ENCODE data around the gene KRTAP10-1. TPM values are rescaled to one million over a fixed set of nuclear protein-coding genes. Genes with fewer than 3 reads are reported as not detected.
"Not testable (repeated sequence)": the region's sequence is repeated elsewhere in the genome, so short reads cannot be mapped to it uniquely, and the experiment has no call there.

KRTAP10-1 gene
- total RNA-seq, 2 experiments from 2014 or later = not detected

DNA sequence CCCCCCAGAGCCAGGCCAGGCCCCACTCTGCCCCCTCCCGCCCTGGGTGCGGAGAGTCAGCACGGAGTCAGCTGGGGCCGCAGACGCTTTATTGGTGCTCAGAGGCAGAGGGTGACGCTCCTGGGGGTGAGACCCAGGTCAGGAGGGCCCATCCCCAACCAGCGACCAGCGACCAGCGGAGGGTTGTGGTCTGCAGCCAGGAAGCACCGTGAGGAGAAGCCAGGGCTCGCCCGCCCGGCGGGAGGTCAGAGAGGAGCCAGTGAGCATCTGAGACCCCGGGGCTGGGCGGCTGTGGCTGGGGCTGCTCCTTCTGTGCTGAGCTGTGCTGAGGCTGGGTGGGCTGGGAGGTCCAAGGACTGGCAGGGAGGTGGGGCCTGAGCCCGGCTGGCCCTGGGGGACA, 10.3 kb upstream of the KRTAP10-1 start:
- Mint-ChIP-seq H3K9me3 (peaks cover 21% of the 10 kb centered on the region), H3K36me3 (ENCODE audit: low read depth) (peaks cover 15% of the 10 kb centered on the region), H3K4me1 (ENCODE audit: low read depth) (peaks cover 25% of the 10 kb centered on the region)
- not testable (repeated sequence) for H3K27ac Mint-ChIP-seq; DNase-seq; H3K27me3 Mint-ChIP-seq (ENCODE audit: low read depth); H3K4me3 Mint-ChIP-seq
- CTCF ChIA-PET = interaction anchor here (0.6 kb wide), 1 partner anchor 213 kb away, joined by 3 read pairs; no protein-coding TSS in a partner anchor
- intact Hi-C loops (cut with micrococcal nuclease) = loop anchor here (2.0 kb wide), 1 partner anchor 79 kb away; no protein-coding TSS in a partner anchor

DNA sequence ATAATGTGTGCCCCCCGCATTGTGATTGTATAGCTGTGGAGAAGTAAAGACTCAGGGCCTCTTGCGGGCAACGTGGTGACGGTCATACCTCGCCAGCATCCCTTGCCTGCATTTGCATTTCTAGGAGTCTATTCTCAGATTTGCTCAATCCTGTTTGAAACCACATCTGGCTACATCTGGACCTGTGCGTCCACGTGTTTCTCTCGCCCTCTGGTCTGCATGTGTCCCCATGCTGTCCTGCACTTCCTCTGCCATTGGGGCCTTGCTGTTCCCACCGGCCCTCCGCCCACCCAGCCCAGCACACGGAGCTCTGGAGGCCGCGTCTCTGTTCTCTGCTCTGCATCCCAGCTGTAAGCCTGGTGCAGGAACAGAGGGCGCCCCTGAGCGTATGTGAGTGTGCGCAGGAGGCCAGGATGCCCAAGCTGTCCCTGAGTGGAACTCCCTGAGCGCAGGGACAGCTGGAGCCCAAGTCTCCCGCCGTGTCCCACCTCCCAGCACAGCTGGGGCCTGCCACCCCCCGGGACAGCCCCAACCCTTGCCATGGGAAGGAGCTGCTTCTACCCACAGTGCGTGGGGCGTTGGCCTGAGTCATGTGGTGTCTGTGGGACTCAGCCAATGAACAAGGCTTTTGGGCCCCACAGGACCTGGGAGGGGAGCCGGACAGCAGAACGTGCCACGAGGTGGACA, 9.7 kb upstream of the KRTAP10-1 start:
- DNase-seq = no peak
- peaks cover 20% of the 10 kb centered on the region for H3K9me3 Mint-ChIP-seq
- peaks cover 15% of the 10 kb centered on the region for H3K36me3 Mint-ChIP-seq (ENCODE audit: low read depth)
- peaks cover 25% of the 10 kb centered on the region for H3K4me1 Mint-ChIP-seq (ENCODE audit: low read depth)
- no peaks in the 10 kb centered on the region for H3K27me3 Mint-ChIP-seq (ENCODE audit: low read depth)
- CTCF ChIA-PET = interaction anchor here (0.6 kb wide), 1 partner anchor 214 kb away, joined by 3 read pairs; no protein-coding TSS in a partner anchor
- H3K27ac Mint-ChIP-seq = no peak overlapping the region
- no peak overlapping the region for H3K4me3 Mint-ChIP-seq
- intact Hi-C loops (cut with micrococcal nuclease) = loop anchor here (2.0 kb wide), 1 partner anchor 79 kb away; no protein-coding TSS in a partner anchor

GRCh38 chr21:44548922-44549321, 8.9 kb upstream of the KRTAP10-1 start:
- Mint-ChIP-seq H3K4me3 (no peak overlapping the region), H3K36me3 (ENCODE audit: low read depth) (peaks cover 15% of the 10 kb centered on the region), H3K27ac (no peak overlapping the region), H3K27me3 (ENCODE audit: low read depth) (no peaks in the 10 kb centered on the region), H3K9me3 (peaks cover 18% of the 10 kb centered on the region), H3K4me1 (ENCODE audit: low read depth) (peaks cover 25% of the 10 kb centered on the region)
- no peak for DNase-seq
- intact Hi-C loops (cut with micrococcal nuclease) = no loop called here
- CTCF ChIA-PET = no interaction called here

- peak overlapping the region; percentile 22 for H3K4me3 Mint-ChIP-seq
- no peak for DNase-seq
- H3K36me3 Mint-ChIP-seq (ENCODE audit: low read depth) = peaks cover 15% of the 10 kb centered on the region
- CTCF ChIA-PET = interaction anchor here (1.4 kb wide), 1 partner anchor 36 kb away, joined by 4 read pairs; no protein-coding TSS in a partner anchor
- intact Hi-C loops (cut with micrococcal nuclease) = no loop called here
- peak overlapping the region; percentile 16 for H3K27ac Mint-ChIP-seq
- no peaks in the 10 kb centered on the region for H3K27me3 Mint-ChIP-seq (ENCODE audit: low read depth)
- peaks cover 16% of the 10 kb centered on the region for H3K9me3 Mint-ChIP-seq
- peaks cover 25% of the 10 kb centered on the region for H3K4me1 Mint-ChIP-seq (ENCODE audit: low read depth)
Measured at GRCh38 chr21:44548381-44548780, 8.4 kb upstream of the KRTAP10-1 start.

DNA sequence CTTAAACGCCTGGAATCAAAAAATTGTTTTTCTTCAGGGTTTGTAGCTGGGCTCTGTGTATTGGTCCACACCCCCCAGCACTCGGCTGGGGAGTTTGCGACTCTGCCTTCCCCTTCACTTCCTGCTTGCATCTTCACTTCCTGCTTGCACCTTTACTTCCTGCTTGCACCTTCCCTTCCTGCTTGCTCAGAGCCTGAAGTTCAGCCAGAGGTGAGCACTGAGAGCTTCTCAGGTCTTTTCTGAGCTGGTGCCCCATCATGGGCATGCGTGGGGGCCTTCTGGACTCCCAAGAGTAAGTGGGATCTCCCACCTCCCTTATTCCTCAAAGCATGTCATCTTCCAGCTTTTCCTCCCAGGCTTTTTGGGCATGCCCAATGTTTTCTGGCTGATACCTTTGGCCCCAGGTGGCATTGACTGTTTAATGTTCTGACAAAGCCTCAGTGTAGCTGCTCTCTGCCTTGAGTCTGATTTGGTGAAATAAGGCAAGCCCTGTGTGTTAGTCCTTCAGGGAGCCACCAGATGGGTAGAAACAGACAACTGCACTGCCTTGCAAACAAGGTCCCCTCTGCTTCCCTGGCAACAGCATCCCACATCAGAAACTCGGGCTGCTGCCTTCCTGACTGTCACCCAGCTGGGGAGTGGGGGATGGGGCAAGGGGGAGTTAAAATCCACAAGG, 7.8 kb upstream of the KRTAP10-1 start:
- Mint-ChIP-seq H3K27ac (peak overlapping the region; percentile 91), H3K4me1 (ENCODE audit: low read depth) (peaks cover 25% of the 10 kb centered on the region), H3K9me3 (peaks cover 13% of the 10 kb centered on the region), H3K27me3 (ENCODE audit: low read depth) (no peaks in the 10 kb centered on the region), H3K4me3 (peak overlapping the region; percentile 72), H3K36me3 (ENCODE audit: low read depth) (peaks cover 15% of the 10 kb centered on the region)
- DNase-seq = peak; percentile 58
- intact Hi-C loops (cut with micrococcal nuclease) = loop anchor here (1.0 kb wide), 1 partner anchor 72 kb away; no protein-coding TSS in a partner anchor
- CTCF ChIA-PET = interaction anchor here (0.7 to 1.4 kb wide), 4 partner anchors 36 to 589 kb away, joined by 3 to 4 read pairs (median 3); no protein-coding TSS in a partner anchor

DNA sequence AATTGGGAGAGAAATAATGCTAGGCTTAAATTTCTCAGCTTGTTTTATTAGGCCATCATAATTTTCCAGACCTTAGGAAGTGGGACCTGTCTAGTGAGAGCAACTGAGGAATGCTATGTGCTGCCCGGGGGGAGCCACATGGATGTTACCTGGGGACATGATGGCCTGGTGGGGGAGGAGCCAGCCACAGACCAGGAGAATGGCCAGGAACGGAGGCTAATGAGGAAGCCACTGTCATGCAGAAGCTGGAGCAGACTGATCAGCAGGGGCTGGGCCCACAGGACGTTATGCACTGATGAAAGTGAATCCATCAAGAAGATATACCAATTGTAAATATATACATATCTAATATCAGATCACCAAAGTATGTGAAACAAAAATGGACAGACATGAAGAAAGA, 4.6 kb upstream of the KRTAP10-1 start:
- H3K4me3 Mint-ChIP-seq = no peak overlapping the region
- peaks cover 25% of the 10 kb centered on the region for H3K4me1 Mint-ChIP-seq (ENCODE audit: low read depth)
- H3K27me3 Mint-ChIP-seq (ENCODE audit: low read depth) = no peaks in the 10 kb centered on the region
- no peak for DNase-seq
- H3K36me3 Mint-ChIP-seq (ENCODE audit: low read depth) = peaks cover 15% of the 10 kb centered on the region
- intact Hi-C loops (cut with micrococcal nuclease) = no loop called here
- H3K9me3 Mint-ChIP-seq = peaks cover 13% of the 10 kb centered on the region
- CTCF ChIA-PET = no interaction called here
- H3K27ac Mint-ChIP-seq = no peak overlapping the region

DNA sequence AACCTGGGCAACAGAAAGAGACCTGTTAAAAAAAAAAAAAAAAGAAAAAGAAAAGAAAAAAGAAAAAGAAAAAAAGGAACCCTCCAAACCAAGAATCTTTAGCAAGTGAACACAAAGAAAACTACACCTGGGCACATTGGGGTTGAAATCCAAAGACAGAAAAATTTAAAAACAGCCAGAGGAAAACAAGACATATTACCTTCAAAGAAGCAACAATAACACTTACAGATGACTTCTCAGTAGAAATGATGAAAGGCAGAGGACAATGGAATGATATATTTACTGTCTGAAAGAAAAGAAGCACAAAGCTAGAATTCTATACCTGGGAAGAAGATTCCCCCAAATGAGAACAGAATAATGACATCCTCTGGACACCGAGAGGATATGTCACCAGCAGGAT, 2.7 kb upstream of the KRTAP10-1 start:
- CTCF ChIA-PET = no interaction called here
- intact Hi-C loops (cut with micrococcal nuclease) = no loop called here

GRCh38 chr21:44540741-44541288, 820 bp upstream of the KRTAP10-1 start:
- H3K4me3 Mint-ChIP-seq = no peak overlapping the region
- CTCF ChIA-PET = no interaction called here

More for the DNA sequence above, 2.7 kb upstream of the KRTAP10-1 start:
- Mint-ChIP-seq H3K4me3 (no peak overlapping the region), H3K27ac (no peak overlapping the region), H3K27me3 (ENCODE audit: low read depth) (no peaks in the 10 kb centered on the region), H3K9me3 (peaks cover 13% of the 10 kb centered on the region), H3K4me1 (ENCODE audit: low read depth) (peaks cover 12% of the 10 kb centered on the region), H3K36me3 (ENCODE audit: low read depth) (peaks cover 12% of the 10 kb centered on the region)
- DNase-seq = no peak

GRCh38 chr21:44539046-44539445, 949 bp downstream of the KRTAP10-1 start:
- Mint-ChIP-seq H3K27me3 (ENCODE audit: low read depth) (no peaks in the 10 kb centered on the region), H3K9me3 (no peaks in the 10 kb centered on the region), H3K4me3 (no peak overlapping the region), H3K4me1 (ENCODE audit: low read depth) (no peaks in the 10 kb centered on the region), H3K27ac (no peak overlapping the region), H3K36me3 (ENCODE audit: low read depth) (no peaks in the 10 kb centered on the region)
- no peak for DNase-seq
- CTCF ChIA-PET = interaction anchor here (0.6 kb wide), 1 partner anchor 490 kb away, joined by 6 read pairs; no protein-coding TSS in a partner anchor
- intact Hi-C loops (cut with micrococcal nuclease) = no loop called here

More at GRCh38 chr21:44540741-44541288, 820 bp upstream of the KRTAP10-1 start:
- Mint-ChIP-seq H3K36me3 (ENCODE audit: low read depth) (no peaks in the 10 kb centered on the region), H3K9me3 (peaks cover 1% of the 10 kb centered on the region), H3K27ac (no peak overlapping the region), H3K27me3 (ENCODE audit: low read depth) (no peaks in the 10 kb centered on the region), H3K4me1 (ENCODE audit: low read depth) (no peaks in the 10 kb centered on the region)
- DNase-seq = no peak
- intact Hi-C loops (cut with micrococcal nuclease) = no loop called here

DNA sequence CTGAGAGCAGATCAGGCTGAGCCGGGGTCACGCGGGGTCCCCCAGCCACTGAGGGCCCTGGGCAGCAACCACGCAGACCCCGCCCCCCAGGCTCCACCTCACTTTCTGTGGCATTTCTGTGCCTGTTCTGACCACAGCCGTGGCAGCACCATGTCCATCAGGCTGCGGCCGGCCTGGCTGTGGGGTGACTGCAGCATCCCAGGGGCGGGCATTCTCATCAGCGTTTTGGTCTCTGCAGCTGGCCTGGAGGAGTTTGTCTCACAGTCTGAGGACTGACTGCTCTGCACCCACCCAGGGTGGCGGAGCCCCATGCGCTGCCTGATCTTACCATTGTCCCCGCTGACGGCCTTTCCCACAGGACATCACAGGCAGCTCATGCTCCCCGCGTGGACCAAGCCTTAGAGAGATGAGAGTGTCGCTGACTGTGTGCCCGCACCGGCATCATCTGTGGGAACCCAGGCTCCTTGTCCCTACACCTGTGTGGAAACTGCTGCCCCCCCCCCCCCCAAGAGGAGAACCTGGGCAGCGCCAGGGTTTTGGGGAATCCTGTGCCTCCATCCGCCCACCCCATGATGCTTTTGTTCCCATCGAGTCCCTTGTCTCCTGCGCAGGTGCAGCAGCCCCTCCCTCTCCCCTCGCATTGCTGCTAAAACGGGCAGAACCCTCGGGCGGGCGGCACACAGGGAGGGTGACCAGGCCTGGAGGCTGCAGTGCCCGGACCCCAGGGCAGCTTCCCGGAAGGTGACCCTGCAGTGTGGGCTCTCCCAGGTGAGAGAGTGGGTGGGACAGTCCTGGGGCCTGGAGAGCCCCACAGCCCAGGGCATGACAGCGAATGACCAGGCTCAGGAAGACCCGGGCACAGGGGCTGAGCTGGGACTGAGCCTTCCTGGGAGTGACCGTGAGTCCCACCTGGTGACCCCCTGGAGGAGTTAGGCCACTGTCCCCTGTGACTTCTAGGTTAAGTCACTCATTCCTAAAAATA, 1.8 kb downstream of the KRTAP10-1 start:
- Mint-ChIP-seq H3K4me1 (ENCODE audit: low read depth) (no peaks in the 10 kb centered on the region), H3K9me3 (no peaks in the 10 kb centered on the region)
- CTCF ChIA-PET = interaction anchor here (0.6 kb wide), 1 partner anchor 491 kb away, joined by 6 read pairs; no protein-coding TSS in a partner anchor

DNA sequence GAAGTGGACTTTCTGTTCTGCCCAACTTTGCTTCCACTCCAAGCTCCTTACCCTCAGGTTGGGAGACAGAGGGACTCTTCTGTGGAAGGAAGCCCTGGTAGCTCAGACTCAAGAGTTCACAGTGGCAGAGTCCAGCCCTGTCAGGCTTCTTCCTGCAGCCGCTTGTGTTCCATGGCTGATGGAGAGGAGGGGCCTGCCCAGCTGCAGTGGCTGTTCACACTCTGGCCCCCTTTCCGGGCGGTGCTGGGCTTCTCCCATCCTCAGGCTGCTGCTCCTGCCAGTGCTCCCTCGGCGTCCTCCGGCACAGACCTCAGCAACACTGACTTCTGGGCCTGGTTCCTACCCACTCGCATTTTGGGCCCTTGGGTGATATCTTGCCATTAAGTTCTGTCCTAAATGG, 4.0 kb downstream of the KRTAP10-1 start:
- H3K4me3 Mint-ChIP-seq = no peak overlapping the region
- no peaks in the 10 kb centered on the region for H3K36me3 Mint-ChIP-seq (ENCODE audit: low read depth)
- CTCF ChIA-PET = interaction anchor here (0.6 to 1.2 kb wide), 3 partner anchors 25 to 670 kb away, joined by 3 read pairs; no protein-coding TSS in a partner anchor
- intact Hi-C loops (cut with micrococcal nuclease) = no loop called here
- H3K9me3 Mint-ChIP-seq = no peaks in the 10 kb centered on the region
- no peak for DNase-seq
- no peak overlapping the region for H3K27ac Mint-ChIP-seq
- no peaks in the 10 kb centered on the region for H3K27me3 Mint-ChIP-seq (ENCODE audit: low read depth)
- no peaks in the 10 kb centered on the region for H3K4me1 Mint-ChIP-seq (ENCODE audit: low read depth)

More for the DNA sequence above, 1.8 kb downstream of the KRTAP10-1 start:
- no peak for DNase-seq
- Mint-ChIP-seq H3K27ac (no peak overlapping the region), H3K4me3 (no peak overlapping the region), H3K36me3 (ENCODE audit: low read depth) (no peaks in the 10 kb centered on the region), H3K27me3 (ENCODE audit: low read depth) (no peaks in the 10 kb centered on the region)
- intact Hi-C loops (cut with micrococcal nuclease) = no loop called here
